GM20431 (cell line): ENCODE data around the gene E4F1.
"Not testable (repeated sequence)": the region's sequence is repeated elsewhere in the genome, so short reads cannot be mapped to it uniquely, and the experiment has no call there.

Experiments
- in situ Hi-C: fragments of 300-500 bp; cut with MseI, MboI; formaldehyde crosslinking; loops from one replicate; pipeline ENCODE4 v1.15.0; 2020; ENCODE audit warnings: low sequenced_read_pairs; ENCODE audit not compliant: unreplicated experiment

Gene E4F1

GRCh38 chr16:2242598-2242997, 19.2 kb downstream of the E4F1 start:
- in situ Hi-C loops = no loop called here

GRCh38 chr16:2243031-2243528, 19.7 kb downstream of the E4F1 start:
- in situ Hi-C loops = no loop called here

- in situ Hi-C loops = no loop called here
Measured at GRCh38 chr16:2243781-2244180, 20.4 kb downstream of the E4F1 start.

GRCh38 chr16:2244301-2244700, 20.9 kb downstream of the E4F1 start:
- in situ Hi-C loops = no loop called here

- in situ Hi-C loops = no loop called here
Measured at GRCh38 chr16:2244926-2245795, 21.8 kb downstream of the E4F1 start.

GRCh38 chr16:2246301-2246885, 23.0 kb downstream of the E4F1 start:
- in situ Hi-C loops = no loop called here

GRCh38 chr16:2250652-2251295, 27.4 kb downstream of the E4F1 start:
- in situ Hi-C loops = no loop called here

GRCh38 chr16:2251296-2252111, 28.1 kb downstream of the E4F1 start, which contains the start of gene ECI1:
ECI1 (minus strand) TSS chr16:2251587; CDS start chr16:2251566, 21 bp downstream.
- in situ Hi-C loops = no loop called here

GRCh38 chr16:2252806-2253148, 29.4 kb downstream of the E4F1 start:
- in situ Hi-C loops = no loop called here

- in situ Hi-C loops = no loop called here
Measured at GRCh38 chr16:2253293-2253692, 29.9 kb downstream of the E4F1 start.

- in situ Hi-C loops = no loop called here
Measured at GRCh38 chr16:2256531-2257140, 33.2 kb downstream of the E4F1 start.

- in situ Hi-C loops = no loop called here
Measured at GRCh38 chr16:2257726-2258125, 34.3 kb downstream of the E4F1 start.

GRCh38 chr16:2258530-2258929, 35.1 kb downstream of the E4F1 start:
- in situ Hi-C loops = not testable (repeated sequence)

GRCh38 chr16:2260250-2260649, 36.9 kb downstream of the E4F1 start:
- in situ Hi-C loops = no loop called here

- in situ Hi-C loops = not testable (repeated sequence)
Measured at GRCh38 chr16:2263026-2263425, 39.6 kb downstream of the E4F1 start.

- in situ Hi-C loops = not testable (repeated sequence)
Measured at GRCh38 chr16:2266887-2267286, 43.5 kb downstream of the E4F1 start.

GRCh38 chr16:2267505-2267912, 44.1 kb downstream of the E4F1 start:
- in situ Hi-C loops = not testable (repeated sequence)

- in situ Hi-C loops = no loop called here
Measured at GRCh38 chr16:2267913-2268666, 44.7 kb downstream of the E4F1 start, which contains the start of gene RNPS1. RNPS1 (minus strand) TSS chr16:2268126; CDS start chr16:2264643, 3,483 bp downstream.

GRCh38 chr16:2270070-2270462, 46.7 kb downstream of the E4F1 start:
- in situ Hi-C loops = no loop called here
